Testis (tissue), 2 donors: ENCODE measurements around the gene ARHGAP26.

Experiments
- POLR2A ChIP-seq: fragments of 450-650 bp; IDR thresholded peaks from one replicate; pipeline ENCODE4 v1.6.1; 2017; ENCODE audit warnings: antibody characterized with exemption, mild to moderate bottlenecking, moderate library complexity
- TF ChIP-seq, protein P1 (sequence below), 3 experiments: fragments of 450-650 bp in 2 of 3; fragments of 200-600 bp in 1 of 3; sonication (generic) in 1 of 3; IDR thresholded peaks; one replicate each; pipeline ENCODE4 v1.5.1; 2016 to 2019; ENCODE audit warnings: antibody characterized with exemption in 3 of 3, mild to moderate bottlenecking in 2 of 3, moderate library complexity in 1 of 3

GRCh38 chr5:142813220-142813619, 43.0 kb downstream of the ARHGAP26 start:
- TF ChIP-seq, protein P1, sequence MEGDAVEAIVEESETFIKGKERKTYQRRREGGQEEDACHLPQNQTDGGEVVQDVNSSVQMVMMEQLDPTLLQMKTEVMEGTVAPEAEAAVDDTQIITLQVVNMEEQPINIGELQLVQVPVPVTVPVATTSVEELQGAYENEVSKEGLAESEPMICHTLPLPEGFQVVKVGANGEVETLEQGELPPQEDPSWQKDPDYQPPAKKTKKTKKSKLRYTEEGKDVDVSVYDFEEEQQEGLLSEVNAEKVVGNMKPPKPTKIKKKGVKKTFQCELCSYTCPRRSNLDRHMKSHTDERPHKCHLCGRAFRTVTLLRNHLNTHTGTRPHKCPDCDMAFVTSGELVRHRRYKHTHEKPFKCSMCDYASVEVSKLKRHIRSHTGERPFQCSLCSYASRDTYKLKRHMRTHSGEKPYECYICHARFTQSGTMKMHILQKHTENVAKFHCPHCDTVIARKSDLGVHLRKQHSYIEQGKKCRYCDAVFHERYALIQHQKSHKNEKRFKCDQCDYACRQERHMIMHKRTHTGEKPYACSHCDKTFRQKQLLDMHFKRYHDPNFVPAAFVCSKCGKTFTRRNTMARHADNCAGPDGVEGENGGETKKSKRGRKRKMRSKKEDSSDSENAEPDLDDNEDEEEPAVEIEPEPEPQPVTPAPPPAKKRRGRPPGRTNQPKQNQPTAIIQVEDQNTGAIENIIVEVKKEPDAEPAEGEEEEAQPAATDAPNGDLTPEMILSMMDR (IDR thresholded peaks at IDR 0.05) = no peak
- no peak for TF ChIP-seq POLR2A
